Neural cell (in vitro differentiated cells): ENCODE measurements around the gene UNC5A.
A peak's percentile ranks its signal among the peaks of the same experiment; 100 is the strongest.

ENCODE experiments used
- EP300 ChIP-seq: fragments of 450-650 bp; conservative IDR thresholded peaks from 2 replicates; pipeline ENCODE4 v1.6.1; 2014; ENCODE audit warnings: antibody characterized with exemption, mild to moderate bottlenecking, moderate library complexity; ENCODE audit not compliant: poor library complexity, severe bottlenecking
- EZH2 ChIP-seq: fragments of 200-600, 300-800 bp; shearing (Covaris generic), sonication (generic); IDR thresholded peaks from 2 replicates; pipeline ENCODE4 v1.6.1; 2014; ENCODE audit warnings: antibody characterized with exemption, low read length, borderline replicate concordance, mild to moderate bottlenecking; ENCODE audit not compliant: insufficient read depth, poor library complexity, severe bottlenecking
- RAD21 ChIP-seq: fragments of 450-650 bp; conservative IDR thresholded peaks from 2 replicates; pipeline ENCODE4 v1.6.1; 2014; ENCODE audit warnings: antibody characterized with exemption, mild to moderate bottlenecking, moderate library complexity
- SMC3 ChIP-seq: fragments of 450-650 bp; conservative IDR thresholded peaks from 2 replicates; pipeline ENCODE4 v1.6.1; 2014; ENCODE audit warnings: antibody characterized with exemption, mild to moderate bottlenecking, moderate library complexity; ENCODE audit not compliant: poor library complexity
- TAF1 ChIP-seq: IDR thresholded peaks from 2 replicates; pipeline ENCODE4 v1.6.1; 2012; ENCODE audit warnings: low read depth
- TF ChIP-seq, protein P1 (sequence below): fragments of 450-650 bp; IDR thresholded peaks from 2 replicates; pipeline ENCODE4 v1.5.1; 2014; ENCODE audit warnings: antibody characterized with exemption, mild to moderate bottlenecking, moderate library complexity; ENCODE audit not compliant: poor library complexity, severe bottlenecking
- TF ChIP-seq, protein P2 (sequence below): IDR thresholded peaks from 2 replicates; pipeline ENCODE4 v1.6.1; 2012; ENCODE audit warnings: borderline replicate concordance

DNA sequence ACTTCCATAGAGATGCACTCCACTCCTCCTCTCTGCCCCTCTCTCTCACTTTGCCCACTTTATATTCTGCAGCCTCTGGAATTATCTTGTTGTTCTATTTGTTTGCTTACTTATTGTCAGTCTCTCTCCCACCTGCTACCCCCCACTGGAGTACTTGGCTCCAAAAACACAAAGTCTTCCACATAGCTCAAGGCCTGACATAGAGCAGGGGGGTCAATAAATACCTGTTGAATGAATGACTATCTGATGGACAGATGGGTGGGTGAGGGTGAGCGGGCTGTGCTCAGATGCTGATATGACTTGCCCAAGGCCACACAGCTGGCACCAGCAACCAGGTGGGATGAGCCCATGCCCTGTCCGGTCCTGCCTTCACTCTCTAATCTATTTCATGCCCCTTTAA is 13.4 kb upstream of the UNC5A start:
- TF ChIP-seq RAD21 (no peak), EZH2 (no peak), SMC3 (no peak), EP300 (no peak), TAF1 (peak; percentile 38)
- TF ChIP-seq, protein P1, sequence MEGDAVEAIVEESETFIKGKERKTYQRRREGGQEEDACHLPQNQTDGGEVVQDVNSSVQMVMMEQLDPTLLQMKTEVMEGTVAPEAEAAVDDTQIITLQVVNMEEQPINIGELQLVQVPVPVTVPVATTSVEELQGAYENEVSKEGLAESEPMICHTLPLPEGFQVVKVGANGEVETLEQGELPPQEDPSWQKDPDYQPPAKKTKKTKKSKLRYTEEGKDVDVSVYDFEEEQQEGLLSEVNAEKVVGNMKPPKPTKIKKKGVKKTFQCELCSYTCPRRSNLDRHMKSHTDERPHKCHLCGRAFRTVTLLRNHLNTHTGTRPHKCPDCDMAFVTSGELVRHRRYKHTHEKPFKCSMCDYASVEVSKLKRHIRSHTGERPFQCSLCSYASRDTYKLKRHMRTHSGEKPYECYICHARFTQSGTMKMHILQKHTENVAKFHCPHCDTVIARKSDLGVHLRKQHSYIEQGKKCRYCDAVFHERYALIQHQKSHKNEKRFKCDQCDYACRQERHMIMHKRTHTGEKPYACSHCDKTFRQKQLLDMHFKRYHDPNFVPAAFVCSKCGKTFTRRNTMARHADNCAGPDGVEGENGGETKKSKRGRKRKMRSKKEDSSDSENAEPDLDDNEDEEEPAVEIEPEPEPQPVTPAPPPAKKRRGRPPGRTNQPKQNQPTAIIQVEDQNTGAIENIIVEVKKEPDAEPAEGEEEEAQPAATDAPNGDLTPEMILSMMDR: no peak
- TF ChIP-seq, protein P2, sequence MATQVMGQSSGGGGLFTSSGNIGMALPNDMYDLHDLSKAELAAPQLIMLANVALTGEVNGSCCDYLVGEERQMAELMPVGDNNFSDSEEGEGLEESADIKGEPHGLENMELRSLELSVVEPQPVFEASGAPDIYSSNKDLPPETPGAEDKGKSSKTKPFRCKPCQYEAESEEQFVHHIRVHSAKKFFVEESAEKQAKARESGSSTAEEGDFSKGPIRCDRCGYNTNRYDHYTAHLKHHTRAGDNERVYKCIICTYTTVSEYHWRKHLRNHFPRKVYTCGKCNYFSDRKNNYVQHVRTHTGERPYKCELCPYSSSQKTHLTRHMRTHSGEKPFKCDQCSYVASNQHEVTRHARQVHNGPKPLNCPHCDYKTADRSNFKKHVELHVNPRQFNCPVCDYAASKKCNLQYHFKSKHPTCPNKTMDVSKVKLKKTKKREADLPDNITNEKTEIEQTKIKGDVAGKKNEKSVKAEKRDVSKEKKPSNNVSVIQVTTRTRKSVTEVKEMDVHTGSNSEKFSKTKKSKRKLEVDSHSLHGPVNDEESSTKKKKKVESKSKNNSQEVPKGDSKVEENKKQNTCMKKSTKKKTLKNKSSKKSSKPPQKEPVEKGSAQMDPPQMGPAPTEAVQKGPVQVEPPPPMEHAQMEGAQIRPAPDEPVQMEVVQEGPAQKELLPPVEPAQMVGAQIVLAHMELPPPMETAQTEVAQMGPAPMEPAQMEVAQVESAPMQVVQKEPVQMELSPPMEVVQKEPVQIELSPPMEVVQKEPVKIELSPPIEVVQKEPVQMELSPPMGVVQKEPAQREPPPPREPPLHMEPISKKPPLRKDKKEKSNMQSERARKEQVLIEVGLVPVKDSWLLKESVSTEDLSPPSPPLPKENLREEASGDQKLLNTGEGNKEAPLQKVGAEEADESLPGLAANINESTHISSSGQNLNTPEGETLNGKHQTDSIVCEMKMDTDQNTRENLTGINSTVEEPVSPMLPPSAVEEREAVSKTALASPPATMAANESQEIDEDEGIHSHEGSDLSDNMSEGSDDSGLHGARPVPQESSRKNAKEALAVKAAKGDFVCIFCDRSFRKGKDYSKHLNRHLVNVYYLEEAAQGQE: no peak
